HG03469 (cell line): ENCODE results near the gene LRRN4CL.
"Not testable (repeated sequence)": the region's sequence is repeated elsewhere in the genome, so short reads cannot be mapped to it uniquely, and the experiment has no call there.

Experiments
- ATAC-seq: cut with Tn5 transposase; IDR thresholded peaks from one replicate; pipeline ENCODE4 v1.9.1; 2021; ENCODE audit warnings: mild to moderate bottlenecking, moderate library complexity, moderate number of reproducible peaks; ENCODE audit not compliant: unreplicated experiment

Gene LRRN4CL

GRCh38 chr11:62689421-62690183 is at the start of gene LRRN4CL:
TSS of gene LRRN4CL (minus strand) at chr11:62689530. CDS start at chr11:62688508, 1,022 bp downstream.
- ATAC-seq: no peak

- ATAC-seq: no peak
Observed at GRCh38 chr11:62737196-62737595, 47.9 kb upstream of the LRRN4CL start.

GRCh38 chr11:62732830-62733229 is 43.5 kb upstream of the LRRN4CL start:
- no peak for ATAC-seq

GRCh38 chr11:62730076-62730475 is 40.7 kb upstream of the LRRN4CL start:
- ATAC-seq: not testable (repeated sequence)

- ATAC-seq: peak; percentile 6
Observed at GRCh38 chr11:62728171-62728988, 39.0 kb upstream of the LRRN4CL start, which contains the start of gene TTC9C. TSS of gene TTC9C (plus strand) at chr11:62728486. CDS start at chr11:62728849, 363 bp downstream.

GRCh38 chr11:62727872-62728170 is 38.5 kb upstream of the LRRN4CL start:
- peak; percentile 36 for ATAC-seq

- ATAC-seq: peak; percentile 57
Observed at GRCh38 chr11:62727165-62727871, 38.0 kb upstream of the LRRN4CL start, which contains the start of gene HNRNPUL2. TSS of gene HNRNPUL2 (minus strand) at chr11:62727457. CDS start at chr11:62727156, 301 bp downstream.

GRCh38 chr11:62726915-62727164 is 37.5 kb upstream of the LRRN4CL start:
- peak; percentile 6 for ATAC-seq

- no peak for ATAC-seq
Observed at GRCh38 chr11:62726156-62726914, 37.0 kb upstream of the LRRN4CL start.

- no peak for ATAC-seq
Observed at GRCh38 chr11:62725646-62726045, 36.3 kb upstream of the LRRN4CL start.

GRCh38 chr11:62724171-62724570 is 34.8 kb upstream of the LRRN4CL start:
- no peak for ATAC-seq

- ATAC-seq: no peak
Observed at GRCh38 chr11:62721994-62722393, 32.7 kb upstream of the LRRN4CL start.

GRCh38 chr11:62719302-62719978 is 30.1 kb upstream of the LRRN4CL start:
- no peak for ATAC-seq

GRCh38 chr11:62716816-62717215 is 27.5 kb upstream of the LRRN4CL start:
- no peak for ATAC-seq

GRCh38 chr11:62716206-62716605 is 26.9 kb upstream of the LRRN4CL start:
- ATAC-seq: no peak

GRCh38 chr11:62715150-62716130 is 26.1 kb upstream of the LRRN4CL start:
- ATAC-seq: no peak

- no peak for ATAC-seq
Observed at GRCh38 chr11:62713343-62713742, 24.0 kb upstream of the LRRN4CL start.

GRCh38 chr11:62712861-62713260 is 23.5 kb upstream of the LRRN4CL start:
- ATAC-seq: no peak

GRCh38 chr11:62712276-62712812 is 23.0 kb upstream of the LRRN4CL start:
- ATAC-seq: no peak
